Body of pancreas (tissue), 4 donors: ENCODE results near the gene CRTAC1.

Experiments
- POLR2A ChIP-seq, 3 donors: fragments of 450-650 bp; IDR thresholded peaks; one replicate each; pipeline ENCODE4 v1.6.1; 2016; ENCODE audit warnings: antibody characterized with exemption in 3 of 3, mild to moderate bottlenecking in 2 of 3
- TF ChIP-seq, protein P1 (sequence below), 7 experiments: fragments of 450-650 bp in 4 of 7; fragments of 200-600 bp in 3 of 7; sonication (generic) in 3 of 7; IDR thresholded peaks; one replicate each; pipeline ENCODE4 v1.5.1; 2016 to 2019; ENCODE audit warnings: antibody characterized with exemption in 7 of 7

DNA sequence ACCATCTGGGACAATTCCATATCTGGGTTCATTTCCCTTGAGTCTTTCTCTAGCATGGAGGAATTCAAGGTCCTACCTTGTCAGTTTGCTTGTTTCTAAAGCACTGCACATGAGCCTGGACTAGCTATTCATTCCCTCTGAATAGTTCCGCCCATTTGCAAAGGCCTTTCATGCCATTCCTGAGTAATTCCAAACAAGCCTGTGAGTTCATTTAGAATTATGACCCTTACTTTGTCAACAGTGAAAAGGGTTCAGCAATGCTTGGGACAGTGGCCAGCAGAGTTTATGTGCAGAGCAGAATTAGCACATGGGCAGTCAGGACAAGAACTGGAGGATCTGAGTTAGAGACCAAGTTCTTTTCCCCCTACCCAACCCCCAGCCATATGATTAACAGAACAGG, 27.9 kb upstream of the CRTAC1 start:
- TF ChIP-seq, protein P1, sequence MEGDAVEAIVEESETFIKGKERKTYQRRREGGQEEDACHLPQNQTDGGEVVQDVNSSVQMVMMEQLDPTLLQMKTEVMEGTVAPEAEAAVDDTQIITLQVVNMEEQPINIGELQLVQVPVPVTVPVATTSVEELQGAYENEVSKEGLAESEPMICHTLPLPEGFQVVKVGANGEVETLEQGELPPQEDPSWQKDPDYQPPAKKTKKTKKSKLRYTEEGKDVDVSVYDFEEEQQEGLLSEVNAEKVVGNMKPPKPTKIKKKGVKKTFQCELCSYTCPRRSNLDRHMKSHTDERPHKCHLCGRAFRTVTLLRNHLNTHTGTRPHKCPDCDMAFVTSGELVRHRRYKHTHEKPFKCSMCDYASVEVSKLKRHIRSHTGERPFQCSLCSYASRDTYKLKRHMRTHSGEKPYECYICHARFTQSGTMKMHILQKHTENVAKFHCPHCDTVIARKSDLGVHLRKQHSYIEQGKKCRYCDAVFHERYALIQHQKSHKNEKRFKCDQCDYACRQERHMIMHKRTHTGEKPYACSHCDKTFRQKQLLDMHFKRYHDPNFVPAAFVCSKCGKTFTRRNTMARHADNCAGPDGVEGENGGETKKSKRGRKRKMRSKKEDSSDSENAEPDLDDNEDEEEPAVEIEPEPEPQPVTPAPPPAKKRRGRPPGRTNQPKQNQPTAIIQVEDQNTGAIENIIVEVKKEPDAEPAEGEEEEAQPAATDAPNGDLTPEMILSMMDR (IDR thresholded peaks at IDR 0.05), result no peak
- no peak for TF ChIP-seq POLR2A (IDR thresholded peaks at IDR 0.05)
